ENCODE measurements around the gene KCNIP4.

The KCNIP4 gene

GRCh38 chr4:21290562-21290961, 658.0 kb downstream of the KCNIP4 start:
- no peak overlapping the region for H3K27ac ChIP-seq
- TF ChIP-seq, protein P1, sequence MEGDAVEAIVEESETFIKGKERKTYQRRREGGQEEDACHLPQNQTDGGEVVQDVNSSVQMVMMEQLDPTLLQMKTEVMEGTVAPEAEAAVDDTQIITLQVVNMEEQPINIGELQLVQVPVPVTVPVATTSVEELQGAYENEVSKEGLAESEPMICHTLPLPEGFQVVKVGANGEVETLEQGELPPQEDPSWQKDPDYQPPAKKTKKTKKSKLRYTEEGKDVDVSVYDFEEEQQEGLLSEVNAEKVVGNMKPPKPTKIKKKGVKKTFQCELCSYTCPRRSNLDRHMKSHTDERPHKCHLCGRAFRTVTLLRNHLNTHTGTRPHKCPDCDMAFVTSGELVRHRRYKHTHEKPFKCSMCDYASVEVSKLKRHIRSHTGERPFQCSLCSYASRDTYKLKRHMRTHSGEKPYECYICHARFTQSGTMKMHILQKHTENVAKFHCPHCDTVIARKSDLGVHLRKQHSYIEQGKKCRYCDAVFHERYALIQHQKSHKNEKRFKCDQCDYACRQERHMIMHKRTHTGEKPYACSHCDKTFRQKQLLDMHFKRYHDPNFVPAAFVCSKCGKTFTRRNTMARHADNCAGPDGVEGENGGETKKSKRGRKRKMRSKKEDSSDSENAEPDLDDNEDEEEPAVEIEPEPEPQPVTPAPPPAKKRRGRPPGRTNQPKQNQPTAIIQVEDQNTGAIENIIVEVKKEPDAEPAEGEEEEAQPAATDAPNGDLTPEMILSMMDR (IDR thresholded peaks at IDR 0.05) = no peak
- H3K4me3 ChIP-seq = no peak overlapping the region
- DNase-seq (ENCODE audit: low spot score) = no peak

DNA sequence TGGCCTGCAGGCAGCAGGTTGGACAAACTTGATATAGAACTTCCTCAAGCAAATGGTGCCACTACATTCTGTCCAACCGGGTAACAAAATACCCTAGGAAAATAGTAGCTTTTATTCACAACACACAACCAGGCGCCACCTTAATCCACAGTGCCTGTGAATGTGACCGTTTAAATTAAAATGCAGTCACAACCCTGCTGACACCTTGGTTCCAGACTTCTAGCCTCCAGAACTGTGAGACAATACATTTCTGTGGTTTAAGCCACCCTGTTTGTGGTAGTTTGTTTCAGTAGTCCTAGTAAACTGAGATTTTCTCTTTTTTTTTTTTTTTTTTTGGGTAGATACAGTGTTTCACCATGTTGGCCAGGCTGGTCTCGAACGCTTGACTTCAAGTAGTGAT, 672.5 kb downstream of the KCNIP4 start:
- Histone ChIP-seq H3K4me3 (no peak overlapping the region), H3K27ac (no peak overlapping the region)
- TF ChIP-seq, protein P1 (IDR thresholded peaks at IDR 0.05) = no peak
- no peak for DNase-seq (ENCODE audit: low spot score)

- Histone ChIP-seq H3K4me3 (no peak overlapping the region), H3K27ac (no peak overlapping the region)
- DNase-seq (ENCODE audit: low spot score) = no peak
- TF ChIP-seq, protein P1 (IDR thresholded peaks at IDR 0.05) = no peak
Measured at GRCh38 chr4:21271439-21272052, 677.0 kb downstream of the KCNIP4 start.

DNA sequence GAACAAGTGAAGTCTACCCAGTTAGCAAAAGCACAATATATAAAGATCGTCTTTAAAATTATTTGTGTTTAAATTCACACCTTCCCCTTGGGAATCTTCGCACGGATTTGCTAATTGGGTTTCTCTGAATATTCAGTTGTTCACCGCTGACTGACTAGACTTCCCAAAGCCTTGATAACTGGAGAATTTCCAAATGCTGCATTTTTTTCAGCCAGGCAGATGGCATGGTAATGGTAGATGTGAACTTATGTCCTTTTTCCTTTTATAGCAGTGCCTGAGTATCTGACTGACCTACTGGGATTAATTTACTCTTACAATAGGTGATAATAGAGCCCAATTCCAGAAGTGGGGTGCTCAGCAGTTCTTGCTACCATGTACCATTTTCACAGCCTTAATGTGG, 700.2 kb downstream of the KCNIP4 start:
- Histone ChIP-seq H3K27ac (no peak overlapping the region), H3K4me3 (no peak overlapping the region)
- no peak for DNase-seq (ENCODE audit: low spot score)
- TF ChIP-seq, protein P1 (IDR thresholded peaks at IDR 0.05) = no peak

DNA sequence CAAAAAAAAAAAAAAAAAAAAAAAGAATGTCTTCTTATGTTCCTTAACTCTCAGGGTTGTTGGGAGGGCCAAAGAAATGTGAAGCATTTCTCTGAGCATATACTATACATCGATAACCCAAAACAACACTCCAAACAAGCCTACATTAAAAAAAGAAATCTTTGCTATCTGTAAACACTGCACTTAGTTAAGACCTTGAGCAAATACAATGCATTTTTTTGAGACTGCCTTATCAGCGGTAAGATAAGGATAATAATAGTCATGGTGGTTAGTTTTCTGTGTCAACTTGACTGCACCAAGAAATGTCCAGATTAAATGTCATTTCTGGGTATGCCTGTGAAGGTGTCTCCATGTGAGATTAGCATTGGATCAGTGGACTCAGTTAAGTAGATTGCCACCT, 706.4 kb downstream of the KCNIP4 start:
- H3K27ac ChIP-seq = no peak overlapping the region
- TF ChIP-seq, protein P1 (IDR thresholded peaks at IDR 0.05) = no peak
- DNase-seq (ENCODE audit: low spot score) = no peak
- no peak overlapping the region for H3K4me3 ChIP-seq

GRCh38 chr4:21226637-21227538, 721.7 kb downstream of the KCNIP4 start:
- DNase-seq (ENCODE audit: low spot score) = no peak
- Histone ChIP-seq H3K4me3 (no peak overlapping the region), H3K27ac (no peak overlapping the region)
- TF ChIP-seq, protein P1 (IDR thresholded peaks at IDR 0.05) = no peak

GRCh38 chr4:21211846-21212245, 736.7 kb downstream of the KCNIP4 start:
- Histone ChIP-seq H3K27ac (no peak overlapping the region), H3K4me3 (no peak overlapping the region)
- TF ChIP-seq, protein P1 (IDR thresholded peaks at IDR 0.05) = no peak
- DNase-seq (ENCODE audit: low spot score) = no peak

All from coronary artery (tissue), 2 donors.